Right lobe of liver (tissue), 4 donors: ENCODE measurements around the gene ZMYND19.
A peak's percentile ranks its signal among the peaks of the same experiment; 100 is the strongest.

ENCODE experiments used
- CTCF ChIP-seq, 4 donors: fragments of 200-600 bp in 3 of 4; fragments of 450-650 bp in 1 of 4; IDR thresholded peaks; one replicate each; pipeline versions ENCODE4 v1.5.1 to v1.8.0; 2016 to 2022; ENCODE audit warnings: antibody characterized with exemption in 4 of 4, mild to moderate bottlenecking in 2 of 4
- POLR2A ChIP-seq: fragments of 450-650 bp; IDR thresholded peaks from one replicate; pipeline ENCODE4 v1.6.1; 2017; ENCODE audit warnings: antibody characterized with exemption, mild to moderate bottlenecking
- donor health status: DM: no; HTN: no; CAD: no.
- donor health status: DM: no; HTN: no; CAD: no.
- donor health status: DM: no; HTN: yes; CAD: no.

- TF ChIP-seq CTCF (IDR thresholded peaks at IDR 0.05) (peak; percentile 42 to 80 (median 79)), POLR2A (no peak)
Measured at GRCh38 chr9:137534256-137535119, 55.8 kb downstream of the ZMYND19 start.
